Esophagus muscularis mucosa (tissue), 3 donors: ENCODE measurements around the gene METTL16.

ENCODE experiments used
- POLR2A ChIP-seq: fragments of 450-650 bp; IDR thresholded peaks from one replicate; pipeline ENCODE4 v1.6.1; 2017; ENCODE audit warnings: antibody characterized with exemption, moderate library complexity, mild to moderate bottlenecking, low read depth
- TF ChIP-seq, protein P1 (sequence below), 3 experiments: fragments of 200-600 bp in 2 of 3; fragments of 450-650 bp in 1 of 3; sonication (generic) in 2 of 3; IDR thresholded peaks; one replicate each; pipeline ENCODE4 v1.5.1; 2017 to 2019; ENCODE audit warnings: antibody characterized with exemption in 3 of 3, mild to moderate bottlenecking in 2 of 3, moderate library complexity in 1 of 3

DNA sequence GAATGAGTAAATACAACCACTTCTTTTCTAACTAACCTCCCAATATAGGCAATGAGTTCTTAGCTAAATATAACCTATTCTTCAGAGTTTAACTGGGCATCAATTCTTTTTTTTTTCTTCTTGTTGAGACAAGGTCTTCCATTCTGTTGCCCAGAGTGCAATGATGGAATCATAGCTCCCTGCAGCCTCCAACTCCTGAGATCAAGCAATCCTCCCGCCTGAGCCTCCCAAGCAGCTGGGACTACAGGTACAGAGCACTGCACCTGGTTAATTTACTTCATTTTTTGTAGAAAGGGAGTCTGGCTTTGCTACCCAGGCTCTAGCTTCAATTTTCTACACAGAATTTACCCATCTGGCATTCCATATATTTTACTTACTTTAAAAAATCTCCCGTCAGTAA lies 1.1 kb downstream of the METTL16 start:
- TF ChIP-seq POLR2A = no peak
- TF ChIP-seq, protein P1, sequence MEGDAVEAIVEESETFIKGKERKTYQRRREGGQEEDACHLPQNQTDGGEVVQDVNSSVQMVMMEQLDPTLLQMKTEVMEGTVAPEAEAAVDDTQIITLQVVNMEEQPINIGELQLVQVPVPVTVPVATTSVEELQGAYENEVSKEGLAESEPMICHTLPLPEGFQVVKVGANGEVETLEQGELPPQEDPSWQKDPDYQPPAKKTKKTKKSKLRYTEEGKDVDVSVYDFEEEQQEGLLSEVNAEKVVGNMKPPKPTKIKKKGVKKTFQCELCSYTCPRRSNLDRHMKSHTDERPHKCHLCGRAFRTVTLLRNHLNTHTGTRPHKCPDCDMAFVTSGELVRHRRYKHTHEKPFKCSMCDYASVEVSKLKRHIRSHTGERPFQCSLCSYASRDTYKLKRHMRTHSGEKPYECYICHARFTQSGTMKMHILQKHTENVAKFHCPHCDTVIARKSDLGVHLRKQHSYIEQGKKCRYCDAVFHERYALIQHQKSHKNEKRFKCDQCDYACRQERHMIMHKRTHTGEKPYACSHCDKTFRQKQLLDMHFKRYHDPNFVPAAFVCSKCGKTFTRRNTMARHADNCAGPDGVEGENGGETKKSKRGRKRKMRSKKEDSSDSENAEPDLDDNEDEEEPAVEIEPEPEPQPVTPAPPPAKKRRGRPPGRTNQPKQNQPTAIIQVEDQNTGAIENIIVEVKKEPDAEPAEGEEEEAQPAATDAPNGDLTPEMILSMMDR (IDR thresholded peaks at IDR 0.05) = no peak
